ENCODE measurements around the gene LRP1.

GRCh38 chr12:57173683-57174082 lies 45.4 kb downstream of the LRP1 start:
- no peak for TF ChIP-seq EZH2 (IDR thresholded peaks at IDR 0.05; ENCODE audit: low read depth, unreplicated experiment)
- no peak for TF ChIP-seq REST (IDR thresholded peaks at IDR 0.05; ENCODE audit: unreplicated experiment)
- TF ChIP-seq CTCF (conservative IDR thresholded peaks at IDR 0.05; ENCODE audit: low read depth in 2 of 2), result no peak
- no peak for TF ChIP-seq EZH2phosphoT487 (IDR thresholded peaks at IDR 0.05; ENCODE audit: unreplicated experiment)
- TF ChIP-seq POLR2AphosphoS5 (IDR thresholded peaks at IDR 0.05; ENCODE audit: low read depth), result no peak
- no peak for TF ChIP-seq STAT1 (IDR thresholded peaks at IDR 0.05; ENCODE audit: unreplicated experiment)
- TF ChIP-seq CREB1 (CRISPR knock-in tag; IDR thresholded peaks at IDR 0.05; ENCODE audit: low read depth), result no peak
- no peak for TF ChIP-seq JUNB (IDR thresholded peaks at IDR 0.05; ENCODE audit: unreplicated experiment)
- no peak for TF ChIP-seq ZNF331 (CRISPR knock-in tag; IDR thresholded peaks at IDR 0.05; ENCODE audit: low read depth)
- no peak for TF ChIP-seq ETS1 (IDR thresholded peaks at IDR 0.05)
